HG03354 (cell line): Measurements from ENCODE around the gene KSR2.
"Not testable (repeated sequence)": the region's sequence is repeated elsewhere in the genome, so short reads cannot be mapped to it uniquely, and the experiment has no call there.

Experiments used
- ATAC-seq: cut with Tn5 transposase; IDR thresholded peaks from one replicate; pipeline ENCODE4 v1.9.1; 2021; ENCODE audit warnings: mild to moderate bottlenecking; ENCODE audit not compliant: unreplicated experiment, poor library complexity, severe bottlenecking

The KSR2 gene

GRCh38 chr12:117897372-117898161, 71.2 kb downstream of the KSR2 start:
- ATAC-seq, result no peak

DNA sequence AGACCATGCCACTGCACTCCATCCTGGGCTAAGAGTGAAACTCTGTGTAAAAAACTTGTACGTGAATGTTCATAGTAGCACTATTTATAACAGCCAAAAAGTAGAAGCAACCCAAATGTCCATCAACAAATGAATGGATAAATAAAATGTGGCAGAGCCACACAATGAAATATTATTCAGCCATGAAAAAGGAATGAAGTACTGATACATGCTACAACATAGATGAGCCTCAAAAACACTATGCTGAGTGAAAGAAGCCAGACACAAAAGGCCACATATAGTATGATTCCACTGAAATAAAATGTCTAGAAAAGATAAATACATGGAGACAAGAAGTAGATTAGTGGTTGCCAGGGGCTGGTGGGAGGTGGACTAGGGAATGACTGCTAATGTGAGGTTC, 72.8 kb downstream of the KSR2 start:
- ATAC-seq, result no peak

GRCh38 chr12:117892441-117892840, 76.3 kb downstream of the KSR2 start:
- ATAC-seq, result no peak

GRCh38 chr12:117891265-117891664, 77.5 kb downstream of the KSR2 start:
- ATAC-seq, result not testable (repeated sequence)

GRCh38 chr12:117890644-117891043, 78.1 kb downstream of the KSR2 start:
- no peak for ATAC-seq

DNA sequence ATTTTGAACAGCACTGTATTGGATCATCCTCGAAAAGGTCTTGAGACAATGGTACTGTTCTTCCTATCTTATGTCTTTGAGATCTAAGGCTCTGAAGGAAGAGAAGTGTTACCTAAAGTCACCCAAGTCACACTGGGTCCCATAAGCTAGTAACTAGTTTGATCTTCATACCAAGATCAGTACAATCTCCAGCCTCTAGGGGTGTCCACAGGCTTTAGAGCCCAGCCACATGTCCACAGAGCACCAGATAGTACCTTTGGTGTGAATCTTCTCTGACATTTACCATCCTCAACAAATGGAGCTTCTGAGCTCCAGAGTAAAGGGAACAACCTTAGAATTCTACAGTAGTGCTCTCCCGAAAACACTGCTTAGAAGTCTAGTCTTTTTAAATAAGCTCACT, 78.7 kb downstream of the KSR2 start:
- no peak for ATAC-seq

GRCh38 chr12:117889098-117889497, 79.7 kb downstream of the KSR2 start:
- ATAC-seq, result no peak

GRCh38 chr12:117885211-117885610, 83.6 kb downstream of the KSR2 start:
- ATAC-seq, result no peak

DNA sequence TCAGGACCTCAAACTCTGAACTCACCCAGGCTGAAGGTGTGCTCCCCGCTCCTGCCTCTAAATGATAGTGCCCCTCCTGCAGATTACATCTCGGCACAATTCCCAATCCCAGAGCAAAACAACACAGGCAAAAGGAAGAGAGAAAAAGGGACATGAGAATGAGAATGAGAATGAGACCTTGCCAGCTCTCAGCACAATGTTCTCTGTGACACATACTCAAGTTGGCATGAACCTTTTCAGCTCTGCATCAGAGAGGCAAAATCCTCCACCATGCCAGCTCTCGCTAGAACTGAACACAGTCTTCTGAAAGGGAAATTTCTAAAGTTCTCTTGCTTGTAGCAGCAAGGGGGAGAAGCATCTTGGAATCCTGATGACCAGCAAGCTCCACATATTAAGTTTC, 84.6 kb downstream of the KSR2 start:
- ATAC-seq, result no peak

- no peak for ATAC-seq
These were observed 86.1 kb downstream of the KSR2 start for GRCh38 chr12:117882603-117883184.

GRCh38 chr12:117882181-117882580, 86.6 kb downstream of the KSR2 start:
- no peak for ATAC-seq

- ATAC-seq, result no peak
These were observed 87.3 kb downstream of the KSR2 start for GRCh38 chr12:117881517-117881916.

- no peak for ATAC-seq
These were observed 90.2 kb downstream of the KSR2 start for GRCh38 chr12:117878605-117879004.

GRCh38 chr12:117876436-117876816, 92.4 kb downstream of the KSR2 start:
- ATAC-seq, result no peak

- peak; percentile 78 for ATAC-seq
These were observed 92.9 kb downstream of the KSR2 start for GRCh38 chr12:117875744-117876435.

GRCh38 chr12:117874842-117875434, 93.9 kb downstream of the KSR2 start:
- no peak for ATAC-seq

DNA sequence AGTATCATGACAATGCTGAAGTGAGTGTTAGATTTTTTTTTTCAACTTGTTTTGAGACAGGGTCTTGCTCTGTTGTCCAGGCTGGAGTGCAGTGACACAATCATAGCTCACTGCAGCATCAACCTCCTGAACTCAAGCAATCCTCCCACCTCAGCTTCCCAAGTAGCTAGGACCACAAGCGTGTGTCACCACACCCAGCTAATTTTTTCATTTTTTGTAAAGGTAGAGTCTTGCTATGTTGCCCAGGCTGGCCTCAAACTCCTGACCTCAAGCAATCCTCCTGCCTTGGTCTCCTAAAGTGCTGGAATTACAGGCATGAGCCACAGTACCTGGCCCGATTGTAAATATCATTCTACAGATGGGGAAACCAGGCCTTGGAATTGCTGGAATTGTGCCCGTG, 94.6 kb downstream of the KSR2 start:
- not testable (repeated sequence) for ATAC-seq

GRCh38 chr12:117872546-117873169, 96.1 kb downstream of the KSR2 start:
- ATAC-seq, result no peak

- ATAC-seq, result no peak
These were observed 99.2 kb downstream of the KSR2 start for GRCh38 chr12:117869551-117869950.

DNA sequence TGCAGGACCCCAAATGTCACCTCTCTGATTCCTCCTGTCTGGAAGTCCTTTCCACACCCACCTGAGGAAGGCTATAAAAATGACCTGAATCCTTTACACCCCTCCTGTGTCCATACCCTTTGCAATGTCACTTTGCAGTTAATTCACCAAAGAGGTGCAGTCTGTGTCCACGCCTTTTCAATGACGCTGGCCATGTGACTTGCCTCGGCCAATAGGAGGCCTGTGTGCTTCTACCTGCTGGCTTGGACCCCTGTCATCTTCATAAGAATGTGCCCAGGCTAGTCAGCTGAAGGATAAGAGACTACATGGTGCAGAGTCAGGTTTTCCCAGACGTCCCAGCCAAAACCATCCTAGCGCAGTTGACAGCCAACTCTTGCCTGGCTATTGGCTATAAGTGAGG, 101.4 kb downstream of the KSR2 start:
- no peak for ATAC-seq
